NCI-H510A (cell line): ENCODE results near the gene MROH7.

Experiments used
- DNase-seq: peaks from one replicate; lab custom pipeline; 2025; lab: John Stamatoyannopoulos, UW

The MROH7 gene

GRCh38 chr1:54742282-54742681 is 100.7 kb downstream of the MROH7 start:
- no peak for DNase-seq

- DNase-seq = no peak
These were observed 102.0 kb downstream of the MROH7 start for GRCh38 chr1:54743416-54744226.

GRCh38 chr1:54744696-54745095 is 103.1 kb downstream of the MROH7 start:
- DNase-seq = no peak

- DNase-seq = no peak
These were observed 103.7 kb downstream of the MROH7 start for GRCh38 chr1:54745274-54745673.

GRCh38 chr1:54745864-54746263 is 104.3 kb downstream of the MROH7 start:
- DNase-seq = no peak

GRCh38 chr1:54748094-54748835 is 106.7 kb downstream of the MROH7 start:
- DNase-seq = no peak

GRCh38 chr1:54750596-54750995 is 109.0 kb downstream of the MROH7 start:
- no peak for DNase-seq

GRCh38 chr1:54751426-54751825 is 109.8 kb downstream of the MROH7 start:
- no peak for DNase-seq

- no peak for DNase-seq
These were observed 112.5 kb downstream of the MROH7 start for GRCh38 chr1:54754045-54754444.

- no peak for DNase-seq
These were observed 113.1 kb downstream of the MROH7 start for GRCh38 chr1:54754486-54755285.

- no peak for DNase-seq
These were observed 116.2 kb downstream of the MROH7 start for GRCh38 chr1:54757833-54758232.

- no peak for DNase-seq
These were observed 117.2 kb downstream of the MROH7 start for GRCh38 chr1:54758678-54759348.
